ENCODE data around the gene TBC1D1. TPM values are rescaled to one million over a fixed set of nuclear protein-coding genes. Genes with fewer than 3 reads are reported as not detected.

TBC1D1 gene
- total RNA-seq, 1 donor from 2014 or later: 131 TPM

DNA sequence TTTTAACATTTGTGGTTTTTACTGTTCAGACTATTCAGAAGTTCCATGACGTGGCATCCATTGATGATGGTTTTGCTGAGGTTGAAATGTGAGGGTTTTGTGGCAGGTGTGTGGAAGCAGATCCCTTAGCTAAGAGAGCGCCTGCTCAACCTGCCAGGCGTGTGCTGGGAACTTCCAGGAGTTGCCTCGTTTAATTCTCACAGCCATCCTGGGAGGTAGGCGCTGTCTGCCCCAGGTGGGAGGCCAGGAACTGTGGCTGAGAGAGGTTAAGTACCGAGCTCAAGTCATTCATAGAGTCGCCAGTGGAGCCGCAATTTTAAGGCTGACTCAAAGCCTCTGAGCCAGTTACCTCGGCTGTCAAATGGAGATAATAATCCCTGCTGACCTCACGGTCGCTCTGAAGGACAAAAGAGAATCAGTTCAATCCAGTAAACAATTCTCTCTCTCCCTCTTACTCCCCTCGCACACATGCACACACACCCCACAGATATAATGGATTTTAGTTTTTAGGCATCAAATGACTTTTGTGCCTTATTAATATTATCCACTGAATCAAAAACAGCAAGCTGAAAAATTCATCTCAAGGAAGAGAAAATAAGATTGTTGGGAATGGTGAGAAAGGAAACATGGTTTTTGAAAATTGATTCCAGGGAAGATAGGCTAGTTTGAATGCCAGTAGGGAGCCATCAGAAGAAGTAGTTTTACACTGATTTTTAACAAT lies 240.6 kb downstream of the TBC1D1 start:
- DNase-seq: no peak

DNA sequence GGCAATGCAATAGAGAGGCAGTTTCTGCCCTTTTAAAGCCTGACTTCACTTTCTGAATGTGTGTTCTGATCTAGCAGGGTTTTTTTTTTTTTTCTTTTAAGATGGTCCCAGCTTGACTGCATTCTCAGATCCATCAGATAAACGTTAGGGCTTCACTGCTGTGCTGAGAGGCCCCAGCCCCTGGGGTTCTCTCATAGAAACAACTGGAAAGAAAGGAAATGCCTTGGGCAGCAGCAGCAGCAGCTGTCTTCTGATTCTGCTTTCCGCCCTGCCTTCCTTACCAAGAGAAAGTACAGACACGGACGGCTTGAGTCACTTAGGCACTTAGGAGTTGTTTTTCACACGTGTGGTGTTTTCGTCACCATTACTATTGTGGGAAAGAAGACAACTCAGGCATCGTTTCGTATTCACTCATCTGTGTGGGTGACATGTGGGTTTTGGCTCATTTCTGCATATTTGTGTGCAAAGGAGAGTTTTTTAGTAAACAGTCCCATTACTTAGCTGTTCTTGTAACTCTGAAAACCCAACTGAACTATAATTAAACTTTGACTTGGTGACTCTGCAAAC lies 241.3 kb downstream of the TBC1D1 start:
- DNase-seq: peak; percentile 13

DNA sequence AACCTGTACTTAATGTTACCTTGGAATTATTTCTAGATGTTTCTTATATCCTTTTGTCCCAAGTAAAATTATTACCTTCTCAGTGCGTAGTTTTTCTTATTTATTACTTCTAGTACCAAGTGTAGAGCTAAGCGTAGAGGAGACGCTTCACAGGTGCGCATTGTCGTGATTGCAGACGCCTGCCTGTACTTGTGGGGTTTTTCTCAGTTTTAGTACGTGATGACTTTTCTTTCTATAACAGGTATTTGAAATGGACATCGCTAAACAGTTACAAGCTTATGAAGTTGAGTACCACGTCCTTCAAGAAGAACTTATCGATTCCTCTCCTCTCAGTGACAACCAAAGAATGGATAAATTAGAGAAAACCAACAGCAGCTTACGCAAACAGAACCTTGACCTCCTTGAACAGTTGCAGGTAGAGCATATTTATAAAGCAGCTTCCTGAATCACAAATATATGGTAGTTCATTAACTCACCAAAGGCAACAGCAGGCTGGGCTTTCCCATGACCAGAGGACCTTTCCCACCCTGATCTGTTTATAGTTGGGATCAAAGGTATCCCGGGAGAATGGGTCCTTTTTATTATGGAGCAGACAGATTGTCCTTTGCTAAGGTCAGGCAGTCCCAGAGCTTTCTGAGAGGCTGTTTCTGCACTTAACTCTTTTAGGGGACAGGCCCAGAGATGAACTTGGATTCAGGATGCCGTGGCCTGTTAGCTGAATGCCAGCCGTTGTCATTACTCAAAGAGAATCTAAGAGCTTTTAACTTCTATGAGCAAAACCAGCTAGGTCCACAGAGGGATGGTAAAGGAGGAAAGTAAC lies 242.2 kb downstream of the TBC1D1 start:
- no peak for DNase-seq

DNA sequence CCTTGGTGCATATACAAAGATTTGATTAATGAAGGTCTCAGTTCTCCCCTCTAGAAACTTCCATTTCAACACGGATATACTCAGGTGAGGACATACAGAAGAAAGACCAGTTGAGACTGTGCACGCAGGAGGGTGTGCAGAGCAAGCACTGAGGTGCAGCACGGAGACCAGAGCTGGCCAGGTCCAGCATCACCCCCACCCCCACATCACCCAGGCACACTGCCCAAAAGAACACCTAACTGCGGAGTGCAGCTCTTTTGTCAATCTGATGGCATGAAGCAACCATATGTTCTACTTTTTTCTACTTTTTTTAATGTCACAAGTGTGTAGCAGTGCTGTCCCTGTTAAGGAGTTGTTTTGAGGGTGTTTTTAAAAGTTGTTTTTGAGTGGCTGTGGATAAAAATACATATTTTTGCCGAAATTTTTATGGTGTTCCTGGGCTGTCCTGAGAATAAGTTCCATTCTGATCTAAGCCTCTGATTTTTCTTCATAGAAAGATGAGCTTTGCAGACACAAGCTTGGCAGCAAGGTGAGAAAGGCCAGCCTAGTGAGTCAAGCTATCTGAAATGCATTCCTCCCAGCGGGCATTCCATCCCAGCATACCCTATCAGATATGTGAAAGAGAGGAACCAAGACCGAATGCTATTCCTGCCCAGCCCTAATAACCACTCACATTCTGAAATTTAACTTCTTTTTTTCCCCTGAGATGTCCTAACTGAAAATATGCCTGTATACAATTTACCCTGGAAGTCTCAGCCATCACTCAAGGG lies 243.0 kb downstream of the TBC1D1 start:
- no peak for DNase-seq

DNA sequence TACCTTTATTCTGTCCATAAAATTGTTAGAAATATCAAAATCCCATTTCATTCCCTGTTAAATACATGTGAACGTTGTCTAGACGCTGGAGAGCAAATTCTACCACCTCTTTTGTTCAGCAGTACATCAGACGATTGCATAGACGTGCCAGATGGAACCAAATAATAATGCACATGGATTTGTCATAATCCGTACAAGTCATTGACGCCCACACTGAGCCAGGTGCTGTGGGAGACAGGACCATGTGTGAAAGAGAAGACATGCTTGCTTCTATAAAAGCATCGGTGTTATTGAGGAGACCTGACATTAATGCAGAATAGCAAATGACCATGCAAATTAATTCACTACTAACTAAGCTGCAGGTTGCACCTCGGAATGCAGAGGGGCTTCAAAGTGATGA lies 244.3 kb downstream of the TBC1D1 start:
- no peak for DNase-seq

DNA sequence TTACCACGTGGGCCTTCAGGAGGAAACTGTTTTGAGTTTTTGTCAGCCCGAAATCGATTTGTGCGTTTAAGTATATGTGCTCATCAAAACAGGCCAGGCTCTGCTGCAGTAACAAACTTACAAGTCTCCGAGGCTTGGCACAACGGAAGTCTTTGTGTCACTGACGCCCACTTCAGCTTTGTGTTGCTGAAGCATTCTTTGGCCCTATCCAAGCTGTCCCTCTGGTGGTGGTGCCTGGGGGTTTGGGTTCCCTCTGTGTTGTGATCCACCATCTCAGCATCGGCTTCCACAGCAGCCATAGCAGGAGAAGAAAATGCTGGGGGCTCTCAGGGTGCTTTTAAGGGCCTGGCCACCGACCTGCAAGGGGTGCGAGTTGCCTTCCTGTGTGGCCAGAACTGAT lies 245.7 kb downstream of the TBC1D1 start:
- no peak for DNase-seq

DNA sequence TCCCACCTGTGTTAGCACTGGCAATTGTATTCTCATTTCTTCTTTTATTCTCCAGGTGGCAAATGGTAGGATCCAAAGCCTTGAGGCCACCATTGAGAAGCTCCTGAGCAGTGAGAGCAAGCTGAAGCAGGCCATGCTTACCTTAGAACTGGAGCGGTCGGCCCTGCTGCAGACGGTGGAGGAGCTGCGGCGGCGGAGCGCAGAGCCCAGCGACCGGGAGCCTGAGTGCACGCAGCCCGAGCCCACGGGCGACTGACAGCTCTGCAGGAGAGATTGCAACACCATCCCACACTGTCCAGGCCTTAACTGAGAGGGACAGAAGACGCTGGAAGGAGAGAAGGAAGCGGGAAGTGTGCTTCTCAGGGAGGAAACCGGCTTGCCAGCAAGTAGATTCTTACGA lies 246.2 kb downstream of the TBC1D1 start:
- DNase-seq: no peak

DNA sequence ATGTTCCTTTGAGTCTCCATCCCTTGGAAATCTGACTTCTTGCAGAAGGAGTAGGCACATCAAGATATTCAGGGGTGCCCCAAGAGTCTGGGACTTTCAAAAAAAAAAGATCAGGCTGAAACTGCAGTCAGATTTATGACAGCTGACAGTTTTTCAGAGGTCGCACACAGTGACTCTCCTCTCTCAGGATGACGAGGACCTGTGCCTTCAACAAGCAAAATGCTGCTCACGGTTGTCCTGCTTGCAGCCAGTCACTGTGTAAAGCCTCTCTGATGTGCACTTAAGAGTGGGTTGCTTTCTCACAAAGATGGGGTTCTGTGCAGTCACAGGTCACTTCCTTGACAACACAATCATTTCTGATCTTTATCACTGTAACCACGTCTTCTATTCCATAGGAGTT lies 247.5 kb downstream of the TBC1D1 start:
- DNase-seq: no peak

DNA sequence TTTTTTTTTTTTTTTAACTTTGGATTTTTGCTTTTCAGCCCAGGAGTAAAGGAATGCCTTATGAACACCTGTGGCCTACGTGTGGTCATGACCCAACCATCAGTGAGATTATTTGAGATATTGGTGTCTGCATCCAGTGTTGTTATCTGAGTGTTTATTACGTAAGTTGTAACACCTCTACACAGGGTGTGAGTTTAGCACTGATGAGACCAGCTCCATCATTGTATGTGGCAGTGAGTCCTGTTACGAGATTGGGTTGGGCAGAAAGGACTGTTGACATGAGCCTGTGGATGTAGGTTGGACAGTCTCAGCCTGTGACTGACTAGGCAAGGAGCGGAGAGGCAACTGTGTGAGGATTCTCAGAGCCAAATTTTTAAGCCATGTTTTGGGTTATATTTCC lies 248.3 kb downstream of the TBC1D1 start:
- no peak for DNase-seq

DNA sequence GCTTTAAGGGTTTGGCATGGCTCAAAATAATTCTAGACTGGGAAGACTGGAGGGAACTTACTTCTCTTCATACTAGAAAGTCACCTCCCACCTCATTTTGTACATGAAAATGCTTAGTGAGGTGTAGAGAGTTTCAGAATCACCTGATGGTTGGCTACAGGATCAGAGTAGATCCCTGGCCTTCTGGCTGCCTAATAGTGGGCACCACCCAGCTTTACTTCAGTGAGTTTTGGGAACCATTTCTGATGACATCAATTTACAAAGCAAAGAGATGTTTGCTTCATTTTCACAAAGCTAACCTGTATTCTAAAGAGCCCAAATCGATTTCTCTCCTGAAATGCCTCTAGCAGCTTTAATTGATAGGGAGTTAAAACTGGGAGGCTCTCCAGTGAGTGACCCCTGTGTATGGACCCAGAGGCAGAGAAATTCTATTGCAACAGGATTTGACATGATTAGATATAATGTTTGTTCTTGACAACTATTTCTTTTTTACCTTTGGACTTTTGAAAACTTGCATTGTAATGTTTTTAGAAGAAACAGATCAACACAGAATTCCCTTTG lies 249.8 kb downstream of the TBC1D1 start:
- DNase-seq: no peak

DNA sequence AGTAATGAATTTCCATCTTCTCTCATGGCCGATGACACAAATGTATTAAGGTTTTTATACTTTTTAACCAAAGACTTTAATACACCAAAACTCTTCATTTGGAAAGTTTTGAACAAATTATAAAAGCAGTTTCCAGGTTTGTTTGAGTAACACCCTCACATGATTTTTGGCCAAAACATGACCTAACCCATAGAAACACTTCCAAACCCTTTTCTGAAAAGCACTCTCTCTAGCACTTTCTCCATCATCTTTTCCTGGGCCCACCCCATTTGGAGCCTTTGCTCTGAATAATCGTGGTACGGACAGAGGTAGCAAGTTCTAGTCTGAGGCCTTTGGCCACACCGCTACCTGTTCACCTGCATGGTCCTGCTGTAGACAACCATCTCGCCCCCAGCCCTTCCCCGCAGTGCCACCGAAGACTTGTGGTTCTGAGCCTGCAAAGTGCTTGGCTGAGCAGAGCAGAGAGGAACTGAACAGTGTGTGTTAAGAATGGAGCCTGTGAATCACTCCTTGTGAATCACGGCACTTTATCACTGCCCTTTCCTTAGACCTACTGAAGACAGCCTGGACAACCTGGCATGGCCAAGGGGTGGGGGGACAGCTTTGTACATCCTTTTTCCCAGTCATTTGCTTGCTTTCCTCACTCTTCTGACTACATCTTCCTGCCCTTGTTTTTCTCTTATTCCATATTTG lies 251.1 kb downstream of the TBC1D1 start:
- peak; percentile 30 for DNase-seq

DNA sequence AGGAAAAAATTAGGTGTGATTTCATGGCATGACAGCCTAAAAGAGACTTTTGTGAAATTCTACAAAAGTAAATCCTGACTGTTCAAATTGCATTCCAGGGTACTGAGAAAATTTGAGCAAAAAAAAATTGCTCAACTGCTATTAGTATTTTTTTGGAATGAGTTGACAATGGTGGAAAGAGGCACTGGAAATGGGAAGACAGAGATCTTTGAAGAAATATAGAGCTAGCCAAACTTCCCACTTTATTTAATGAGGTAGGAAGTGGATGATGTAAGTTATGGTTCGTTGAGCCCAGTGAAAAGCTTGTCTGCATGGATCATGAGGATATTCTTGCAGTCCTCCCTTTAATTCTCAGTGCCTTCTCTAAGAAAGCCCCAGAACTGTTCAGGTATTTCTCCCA lies 253.1 kb downstream of the TBC1D1 start:
- DNase-seq: no peak

DNA sequence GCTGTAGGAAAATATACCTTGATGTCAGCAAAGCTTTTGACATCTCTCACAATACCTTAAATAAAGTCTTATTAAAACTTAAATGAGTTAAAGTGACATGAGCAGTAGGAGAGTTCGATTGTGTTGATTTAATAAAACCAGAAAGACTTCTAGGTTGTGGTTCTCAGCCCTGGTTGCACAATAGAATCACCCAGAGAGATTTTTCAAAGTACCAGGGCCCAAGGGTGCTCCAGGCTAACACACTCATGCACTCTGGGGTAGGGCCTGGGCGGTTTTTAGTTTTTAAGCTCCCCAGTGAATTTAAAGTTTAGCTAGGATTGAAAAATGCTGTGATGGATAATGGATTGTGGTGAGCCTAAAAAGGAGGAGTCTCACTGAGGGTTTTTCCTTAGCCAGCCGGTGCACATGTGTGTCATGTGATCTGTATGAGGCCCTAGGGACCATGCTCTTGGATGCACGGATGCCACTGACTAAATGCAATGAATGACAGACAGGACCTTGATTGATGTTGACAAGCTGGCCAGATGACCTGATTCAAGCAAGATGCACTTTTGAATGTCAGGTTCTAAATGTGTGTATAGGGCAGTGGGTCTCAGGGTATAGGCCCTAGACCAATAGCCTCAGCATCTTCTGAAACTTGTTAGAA lies 254.3 kb downstream of the TBC1D1 start:
- no peak for DNase-seq

DNA sequence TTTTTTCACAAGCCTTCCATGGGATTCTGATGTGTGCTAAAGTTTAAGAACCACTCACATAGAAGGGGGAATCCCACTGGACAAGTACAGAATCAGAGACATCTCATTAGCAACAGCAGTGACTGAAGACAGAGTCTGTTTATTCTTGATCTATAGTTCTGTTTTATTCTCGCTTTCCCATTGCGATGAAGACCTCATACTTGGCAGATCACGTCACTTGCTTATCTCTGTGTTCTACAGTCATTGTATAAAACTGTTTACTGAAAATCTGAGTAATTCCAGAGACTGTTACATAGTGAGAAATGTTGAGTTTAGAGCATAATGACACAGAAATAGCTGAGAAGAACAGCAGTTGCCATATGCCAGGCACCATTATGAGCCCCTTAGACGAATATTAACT lies 254.9 kb downstream of the TBC1D1 start:
- DNase-seq: no peak

DNA sequence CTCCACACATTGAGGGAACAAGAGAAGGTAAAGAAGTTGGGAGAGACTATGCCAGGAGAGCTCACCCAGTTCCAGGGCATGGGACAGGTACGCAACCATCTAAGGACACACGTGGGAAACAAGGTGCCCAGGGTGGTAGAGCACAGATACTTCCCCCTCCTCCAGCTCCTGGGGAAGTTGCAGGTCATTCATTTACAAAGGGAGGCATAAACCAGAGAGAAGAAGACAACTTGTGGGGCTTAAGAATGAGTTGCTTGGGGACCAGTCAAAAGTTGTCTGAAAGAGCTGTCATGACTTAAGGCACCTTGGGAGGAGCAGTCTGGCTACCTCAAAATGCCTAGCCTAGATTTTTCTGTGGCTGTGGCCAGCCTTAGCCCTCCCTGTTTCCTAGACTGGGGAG lies 255.5 kb downstream of the TBC1D1 start:
- DNase-seq: no peak

DNA sequence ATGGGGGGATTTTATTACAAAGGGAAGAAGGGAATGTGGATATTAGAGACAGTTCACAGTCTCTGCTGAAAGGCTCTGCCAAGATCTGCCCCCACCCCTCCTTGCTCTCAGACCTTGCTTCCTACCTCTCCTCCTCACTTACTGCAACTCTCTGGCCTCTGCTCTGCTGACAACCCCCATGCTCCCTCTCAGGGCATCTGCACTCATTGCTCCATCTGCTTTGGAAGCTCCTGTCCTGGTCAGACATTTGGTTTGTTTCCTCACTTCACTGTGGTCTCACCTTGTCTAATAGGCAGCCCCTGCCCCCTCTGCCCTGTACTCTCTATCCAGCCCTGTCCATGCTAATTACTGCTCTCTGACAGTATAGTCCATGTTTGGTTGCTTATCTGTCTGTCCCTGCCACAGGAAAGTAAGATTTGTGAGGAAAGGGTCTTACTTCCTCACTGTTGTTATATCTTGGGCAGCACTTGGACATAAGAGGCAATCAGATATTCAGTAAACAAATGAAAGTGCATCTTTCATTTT lies 258.6 kb downstream of the TBC1D1 start:
- no peak for DNase-seq

DNA sequence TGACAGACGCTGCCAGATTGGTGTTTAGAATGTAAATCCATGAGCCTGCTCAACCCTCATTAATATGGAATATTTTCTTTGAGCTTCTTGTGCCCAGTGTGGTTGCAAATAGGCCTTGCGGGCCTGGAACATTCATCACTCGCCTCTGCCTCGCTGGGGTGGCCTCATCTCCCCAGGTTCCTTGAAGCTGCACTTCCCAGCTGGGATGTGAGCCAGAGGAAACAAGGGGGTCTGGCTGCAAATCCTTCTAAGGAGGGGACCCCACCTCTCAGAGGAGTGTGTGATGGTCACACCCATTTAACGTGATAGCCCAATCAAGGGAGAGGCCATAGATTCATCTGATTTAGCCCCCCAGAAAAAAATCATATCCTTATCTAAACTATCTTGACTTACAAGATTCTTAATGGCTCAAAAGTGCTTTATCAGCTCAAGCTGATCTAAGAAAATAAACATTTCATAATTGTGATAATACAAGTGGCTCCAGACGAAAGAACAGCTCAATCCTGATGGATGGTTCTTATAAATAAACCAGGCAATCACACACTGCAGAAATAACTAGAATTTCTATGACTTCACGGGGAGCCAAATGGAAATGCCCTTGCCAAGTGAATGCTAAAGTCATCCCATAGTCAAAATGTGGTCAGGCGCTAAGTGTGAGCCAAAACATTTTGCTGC lies 259.2 kb downstream of the TBC1D1 start:
- no peak for DNase-seq

DNA sequence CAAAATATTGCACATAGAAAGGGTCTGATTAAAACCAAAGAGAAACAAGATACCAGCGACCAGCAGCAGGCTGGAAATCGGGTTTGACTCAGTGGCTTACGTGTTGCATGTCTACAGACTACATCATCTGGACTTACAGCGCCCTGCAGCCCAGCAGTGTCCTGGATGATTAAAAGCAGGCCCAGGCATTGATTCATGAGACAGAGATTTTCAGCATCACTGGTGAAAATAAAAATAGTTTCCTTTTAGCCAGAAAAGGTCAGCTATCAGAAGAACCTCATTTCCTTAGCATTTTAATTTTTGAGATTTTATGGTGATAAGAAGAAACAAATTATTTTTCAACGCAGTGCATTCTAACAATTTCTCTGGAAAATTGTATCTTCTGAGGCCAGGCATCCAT lies 259.9 kb downstream of the TBC1D1 start:
- no peak for DNase-seq

DNA sequence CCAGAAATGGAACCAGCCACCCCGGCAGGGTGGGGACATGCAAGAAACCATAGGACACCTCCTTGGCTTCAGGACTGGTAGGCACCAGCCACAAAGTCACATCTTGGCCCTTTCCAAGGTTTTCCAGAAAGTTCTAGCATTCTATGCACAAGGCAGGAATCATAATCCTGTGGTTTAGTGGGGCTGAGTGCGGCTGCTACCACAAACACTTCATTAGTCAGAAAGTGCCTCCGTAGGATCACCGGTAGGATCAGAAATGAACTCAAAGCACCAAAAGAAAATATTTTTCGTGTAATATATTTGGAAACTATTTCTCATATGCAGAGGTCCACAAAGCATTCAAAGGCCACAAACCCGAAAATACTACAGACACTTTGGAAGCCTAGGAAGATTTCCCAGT lies 261.0 kb downstream of the TBC1D1 start:
- DNase-seq: no peak

DNA sequence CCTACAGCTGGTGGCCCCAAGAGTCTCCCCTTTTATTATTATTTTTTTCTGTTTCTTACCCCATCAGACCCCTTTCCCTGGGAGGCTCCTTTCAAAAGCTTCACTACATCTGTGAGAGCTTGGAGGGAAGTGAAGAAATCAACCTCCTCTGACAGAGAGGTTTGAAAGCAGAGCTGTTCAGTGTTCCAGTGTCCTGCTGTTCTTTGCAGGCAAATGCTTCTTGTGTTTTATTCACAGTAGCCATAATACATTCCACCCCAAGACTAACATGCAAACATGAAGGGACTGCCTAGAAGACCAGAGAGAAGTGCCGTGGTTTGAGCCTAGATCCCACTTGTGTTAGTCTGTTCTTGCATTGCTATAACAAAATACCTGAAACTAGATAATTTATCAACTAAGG lies 261.4 kb downstream of the TBC1D1 start:
- DNase-seq: no peak
